ENCODE data around the gene CACNA1H.

- TF ChIP-seq CTCF (IDR thresholded peaks at IDR 0.05; ENCODE audit: poor library complexity), result no peak
- TF ChIP-seq EZH2phosphoT487 (IDR thresholded peaks at IDR 0.05; ENCODE audit: low read depth, severe bottlenecking, unreplicated experiment), result no peak
Observed at GRCh38 chr16:1200014-1200627, 47.2 kb downstream of the CACNA1H start.
